PC-3 (cell line): Measurements from ENCODE around the gene PTEN.
"Not testable (repeated sequence)": the region's sequence is repeated elsewhere in the genome, so short reads cannot be mapped to it uniquely, and the experiment has no call there.

Experiments used
- CTCF ChIP-seq: fragments of 300-600 bp; sonication (generic); conservative IDR thresholded peaks from 2 replicates; pipeline ENCODE4 v1.5.1; 2017; ENCODE audit warnings: antibody characterized with exemption, low read depth, mild to moderate bottlenecking, low read length
- EZH2 ChIP-seq: fragments of 300-600 bp; sonication (generic); IDR thresholded peaks from one replicate; pipeline ENCODE4 v1.6.1; 2017; ENCODE audit warnings: antibody characterized with exemption, mild to moderate bottlenecking, low read length; ENCODE audit not compliant: unreplicated experiment
- EZH2phosphoT487 ChIP-seq: fragments of 300-600 bp; sonication (generic); IDR thresholded peaks from 2 replicates; pipeline ENCODE4 v1.6.1; 2018; ENCODE audit warnings: mild to moderate bottlenecking, antibody characterized with exemption, low read length, borderline replicate concordance

- not testable (repeated sequence) for TF ChIP-seq EZH2, CTCF, EZH2phosphoT487
These were observed 34.4 kb upstream of the PTEN start for GRCh38 chr10:87829051-87829450.
